ENCODE results near the gene FCRL5.

Gene FCRL5

DNA sequence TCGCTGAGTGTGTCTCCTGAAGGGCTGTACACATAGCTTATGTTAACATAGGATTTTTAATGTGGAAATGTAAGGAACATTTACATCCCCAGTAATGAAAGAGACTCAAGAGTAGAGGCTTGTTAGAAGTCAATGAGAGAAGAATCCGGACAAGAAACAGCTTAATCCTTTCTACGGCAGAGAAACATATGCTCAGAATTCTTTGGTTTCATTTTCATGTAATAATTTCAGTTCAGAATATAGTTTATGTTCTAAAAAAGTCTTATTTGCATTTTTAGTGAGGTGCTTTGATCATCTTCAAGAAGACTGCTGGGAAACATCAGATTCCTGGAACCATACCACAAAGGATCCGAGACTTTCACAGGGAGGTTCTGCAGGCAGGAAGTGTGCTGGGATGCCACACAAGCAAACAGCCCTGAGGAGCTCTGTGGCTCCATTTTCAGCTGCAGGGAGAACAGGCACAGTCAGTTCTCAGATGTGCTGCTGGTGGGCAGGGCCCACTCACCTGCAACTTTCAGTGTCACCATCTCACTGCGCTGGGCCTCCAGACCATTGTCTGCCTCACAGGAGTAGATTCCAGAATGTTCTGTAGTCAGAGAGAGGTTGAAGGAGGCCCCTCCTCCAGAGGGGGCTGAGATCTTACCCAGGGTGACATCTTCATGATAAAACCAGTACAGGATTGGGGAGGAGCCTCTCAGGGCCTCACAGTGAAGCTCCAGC, 28.4 kb downstream of the FCRL5 start:
- DNase-seq, result no peak

DNA sequence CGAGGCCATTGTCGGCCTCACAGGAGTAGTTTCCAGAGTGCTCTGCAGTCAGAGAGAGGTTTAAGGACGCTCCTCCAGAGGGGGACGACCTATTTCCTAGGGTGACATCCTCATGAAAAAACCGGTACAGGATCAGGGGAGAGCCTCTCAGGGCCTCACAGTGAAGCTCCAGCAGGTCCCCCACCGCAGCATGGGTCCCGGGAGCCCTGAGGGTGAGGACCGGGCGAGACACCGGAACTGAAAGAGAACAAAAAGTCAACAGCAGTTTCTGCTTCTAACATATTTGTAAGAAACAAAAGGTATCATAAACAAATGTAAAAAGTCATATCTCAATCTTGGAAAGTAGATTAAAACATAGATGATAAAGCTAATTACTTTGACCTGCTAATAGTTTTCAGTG, 31.3 kb downstream of the FCRL5 start:
- DNase-seq, result no peak

DNA sequence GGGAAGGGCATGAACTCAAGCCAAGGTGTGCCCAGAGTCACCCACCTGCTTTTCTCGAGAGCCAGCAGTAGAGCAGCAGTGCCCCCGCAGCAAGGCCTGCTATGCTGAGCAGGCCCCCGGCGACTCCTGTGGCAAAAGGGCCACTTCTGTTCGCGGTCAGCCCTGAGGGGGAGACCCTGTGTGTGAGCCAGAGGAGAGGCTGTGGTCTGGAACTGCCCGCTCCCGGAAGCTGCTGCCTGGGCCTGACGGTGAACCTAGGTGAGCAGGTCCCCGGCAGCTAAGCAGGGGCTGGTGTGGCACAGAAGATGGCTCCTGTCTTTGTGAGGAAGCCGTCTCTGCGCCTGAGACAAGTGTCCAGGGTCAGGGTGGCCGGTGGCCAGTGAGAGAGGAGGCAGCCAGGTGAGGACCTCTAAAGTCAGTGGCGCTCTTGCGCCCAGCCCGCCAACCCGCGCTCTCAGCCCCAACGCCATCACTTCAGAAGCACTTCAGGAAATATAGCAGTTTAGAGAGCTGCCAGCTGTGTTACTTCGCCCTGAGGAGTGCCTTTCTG, 31.9 kb downstream of the FCRL5 start:
- no peak for DNase-seq

DNA sequence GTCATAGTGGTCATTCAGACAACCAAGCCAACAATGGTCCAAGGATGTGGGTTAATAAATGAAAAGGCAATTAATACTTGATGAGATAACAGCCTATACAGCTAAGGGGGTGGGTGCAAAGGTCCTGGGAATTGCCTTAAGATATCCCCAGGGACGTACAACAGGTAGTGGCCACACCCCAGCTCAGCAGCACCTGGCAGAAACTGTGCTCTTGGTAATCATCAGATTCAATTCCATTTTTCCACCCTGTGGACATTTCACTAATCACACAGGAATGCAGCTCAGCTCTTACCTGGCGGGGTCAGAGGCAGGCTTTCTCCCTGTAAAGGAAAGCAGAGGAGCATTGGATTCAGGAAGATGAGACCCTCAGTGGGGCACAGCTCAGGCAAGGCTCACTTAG, 32.9 kb downstream of the FCRL5 start:
- no peak for DNase-seq

DNA sequence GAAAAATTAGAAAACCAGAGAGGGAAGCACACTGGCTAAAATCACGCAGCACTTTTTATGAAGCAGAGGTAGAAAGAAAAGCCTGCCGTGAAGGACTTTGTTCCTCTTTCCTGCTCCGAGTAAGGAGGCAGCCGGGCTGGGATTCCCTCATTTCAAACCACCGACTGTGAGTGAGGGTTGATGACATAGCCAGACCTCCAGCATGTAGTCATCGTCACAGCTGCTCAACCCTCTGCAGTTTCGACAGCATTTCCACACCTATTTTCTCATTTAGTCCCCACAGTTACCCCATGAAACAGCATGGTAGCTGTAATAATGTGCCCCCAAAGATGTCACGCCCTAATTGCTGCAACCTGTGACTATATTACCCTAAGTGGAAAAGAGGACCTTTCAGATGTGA, 35.3 kb downstream of the FCRL5 start:
- DNase-seq, result no peak

DNA sequence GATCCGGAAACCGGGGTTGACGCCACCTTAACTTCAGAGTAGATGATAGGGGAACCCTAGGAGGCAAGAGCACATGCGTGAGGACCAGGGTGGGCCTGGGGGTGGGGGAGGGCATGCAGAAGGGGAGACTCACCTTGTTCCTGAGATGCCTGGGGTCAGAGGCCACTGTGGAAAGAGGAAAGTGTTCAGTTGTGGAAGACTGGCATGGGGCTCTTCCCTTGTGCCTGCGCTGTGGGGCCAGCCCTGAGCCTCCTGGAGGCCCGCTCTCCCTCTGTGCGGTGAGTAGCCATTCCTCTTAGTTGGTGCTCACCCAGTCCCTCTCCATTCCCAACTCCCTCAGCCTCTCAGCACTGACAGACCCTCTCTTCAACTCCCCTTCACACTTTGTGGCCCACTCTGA, 36.6 kb downstream of the FCRL5 start:
- DNase-seq, result no peak

DNA sequence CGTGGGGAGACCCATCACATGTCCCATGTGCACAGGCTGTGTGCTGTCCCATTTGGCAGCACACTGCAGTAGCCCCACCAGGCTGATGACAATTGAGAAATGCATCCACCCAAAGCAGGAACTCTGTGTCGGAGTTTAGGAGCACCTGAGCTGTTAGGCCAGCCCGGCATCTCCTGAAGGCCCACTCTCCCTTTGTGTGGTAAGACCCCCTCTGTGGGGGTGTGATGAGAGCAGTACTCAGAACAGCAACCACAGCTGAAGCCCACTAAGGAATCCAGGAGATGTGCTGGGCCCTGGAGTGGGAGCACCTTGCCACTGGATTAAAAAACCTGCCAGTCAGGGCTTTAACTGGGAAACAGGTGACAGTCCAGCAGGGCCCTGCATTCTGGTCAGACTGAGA, 37.2 kb downstream of the FCRL5 start:
- no peak for DNase-seq

DNA sequence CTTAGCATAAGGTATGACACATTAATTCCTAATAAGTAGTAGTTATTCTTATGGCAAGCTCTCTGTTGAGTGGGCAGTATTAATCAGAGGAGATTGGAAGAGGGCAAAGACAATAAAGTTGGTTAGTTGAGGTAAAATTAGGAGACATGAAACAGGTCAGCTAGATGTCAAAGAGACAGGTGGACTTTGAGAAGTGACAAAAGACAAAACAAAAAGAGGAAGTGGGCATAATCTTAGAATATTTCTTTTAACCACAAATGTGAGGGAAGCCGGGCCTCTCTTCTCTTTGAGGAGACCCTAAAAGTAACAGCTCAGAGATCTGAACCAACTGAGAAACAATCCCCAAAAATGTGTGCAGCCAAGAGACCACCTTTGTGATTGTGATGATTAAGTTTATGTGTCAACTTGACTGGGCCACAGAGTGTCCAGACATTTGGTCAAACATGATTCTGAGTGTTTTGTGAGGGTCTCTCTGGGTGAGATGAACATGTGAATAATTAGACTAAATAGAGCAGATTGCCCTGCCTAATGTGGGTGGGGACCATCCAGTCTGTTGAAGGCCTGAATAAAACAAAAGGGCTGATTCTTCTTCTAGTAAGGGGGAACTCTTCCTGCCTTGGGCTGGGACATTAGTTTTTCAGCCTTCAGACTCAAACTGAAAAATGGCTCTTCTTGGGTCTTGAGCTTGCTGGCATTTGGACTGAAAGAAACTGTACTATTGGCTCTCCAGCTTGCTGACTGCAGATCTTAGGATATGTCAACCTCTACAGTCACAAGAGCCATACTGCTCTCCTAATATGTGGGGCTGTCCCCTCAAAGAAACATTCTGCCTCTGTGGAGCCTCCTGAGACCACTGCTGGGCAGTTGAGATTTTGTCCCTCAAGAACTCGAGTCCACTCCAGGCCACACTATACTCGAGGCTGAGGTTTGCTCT, 40.0 kb downstream of the FCRL5 start:
- no peak for DNase-seq

DNA sequence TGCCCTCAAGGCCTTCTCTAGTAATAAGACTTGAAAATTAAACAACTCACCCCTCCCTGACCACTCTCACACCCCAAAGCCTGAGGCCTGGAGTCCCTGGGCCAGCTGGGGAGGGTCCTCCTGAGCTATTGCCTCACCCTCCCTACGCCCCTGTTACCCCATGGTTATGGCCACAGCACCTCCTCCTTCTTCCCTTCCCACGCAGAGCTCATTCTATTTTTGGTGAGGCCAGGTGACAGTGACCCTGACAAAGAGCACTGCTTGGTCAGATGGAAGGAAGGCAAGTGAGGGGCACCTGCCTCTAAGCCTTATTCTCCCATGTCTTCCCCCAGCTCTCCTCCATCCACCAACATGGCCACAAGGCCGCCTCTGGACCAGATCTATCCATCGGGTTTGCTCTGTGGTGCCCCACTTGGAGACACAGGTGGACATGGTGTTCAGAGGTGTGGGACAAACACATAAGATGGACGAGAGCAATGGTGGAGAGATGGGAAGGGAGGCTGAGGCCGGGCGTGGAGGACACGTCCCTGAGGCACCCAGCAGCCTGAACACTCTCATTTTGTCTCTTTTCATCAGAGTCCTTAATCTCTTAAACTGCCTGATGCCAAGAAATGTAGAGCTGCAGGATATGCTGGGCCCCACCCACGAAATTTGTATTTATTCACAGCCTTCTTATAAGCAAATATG, 42.6 kb downstream of the FCRL5 start:
- no peak for DNase-seq

DNA sequence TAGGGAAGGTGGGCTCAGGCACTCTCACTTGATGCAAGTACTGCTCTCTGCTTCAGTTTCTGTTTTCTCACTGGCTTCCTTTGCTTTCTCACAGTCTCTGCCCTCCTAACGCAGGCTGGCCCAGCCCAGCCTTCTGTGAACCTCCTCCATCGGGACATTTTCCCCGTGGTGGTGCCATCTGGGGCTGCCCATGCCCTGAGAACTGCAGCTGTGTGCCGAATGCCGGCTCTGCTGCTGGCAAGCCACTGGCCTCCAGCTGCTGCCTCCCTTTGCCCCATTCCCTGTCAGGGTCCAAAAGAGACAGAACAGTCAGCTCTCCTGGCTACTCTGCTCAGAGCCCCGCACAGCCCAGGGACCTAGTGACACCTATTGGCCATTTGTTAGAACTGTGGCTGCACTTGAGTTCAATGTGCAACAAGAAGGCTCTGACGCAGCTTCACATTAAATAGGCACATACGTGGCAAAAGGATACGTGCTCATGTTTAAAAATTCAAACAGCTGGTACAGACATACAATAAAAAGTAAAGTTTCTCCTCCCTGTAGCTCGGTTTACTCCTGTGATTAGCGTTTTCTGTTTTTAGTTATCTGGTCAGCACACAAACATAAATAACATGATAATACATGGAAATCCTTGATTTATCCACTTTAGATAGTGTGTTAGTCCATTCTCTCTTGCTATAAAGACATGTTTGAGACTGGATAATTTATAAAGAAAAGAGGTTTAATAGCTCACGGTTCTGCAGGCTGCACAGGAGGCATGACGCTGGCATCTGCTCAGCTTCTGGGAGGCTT, 46.6 kb downstream of the FCRL5 start:
- no peak for DNase-seq

DNA sequence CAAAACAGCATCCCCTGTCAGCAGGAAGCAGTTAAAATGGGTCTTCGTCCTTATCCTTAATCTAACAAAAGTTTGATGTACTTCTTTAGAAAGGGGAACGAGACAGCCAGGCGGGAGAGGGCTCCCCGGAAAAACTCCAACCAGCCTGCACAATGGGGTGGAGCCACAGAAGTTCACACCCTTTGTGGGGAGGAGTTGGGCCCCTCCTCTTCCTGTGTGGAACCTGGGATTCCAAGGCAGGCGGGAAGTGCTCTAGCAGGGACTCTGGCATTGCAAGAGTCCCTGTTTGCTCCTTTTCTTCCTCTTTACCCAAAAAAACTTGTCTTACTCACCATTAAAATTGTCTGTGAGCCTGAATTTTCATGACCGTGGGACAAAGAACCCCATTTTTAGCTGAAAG, 47.7 kb downstream of the FCRL5 start:
- no peak for DNase-seq

DNA sequence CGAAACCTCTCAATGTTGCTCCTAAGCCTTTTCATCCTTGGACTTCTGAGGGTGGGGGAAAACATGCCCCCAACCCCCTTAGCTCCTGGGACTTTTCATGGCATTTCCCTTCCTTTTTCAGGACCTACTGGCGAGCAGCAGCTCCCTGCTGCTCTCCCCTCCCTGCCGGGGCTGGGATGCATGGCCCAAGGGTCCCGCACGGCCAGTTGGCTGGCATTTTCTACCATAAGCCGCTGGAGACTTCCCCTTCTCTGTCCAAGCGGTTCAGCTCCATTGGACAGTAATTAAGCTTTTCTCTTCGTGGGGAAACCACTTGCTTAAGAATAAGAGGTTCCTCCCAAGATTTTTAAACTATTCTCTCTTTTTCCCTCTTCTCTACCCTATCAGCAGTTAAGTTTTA, 52.8 kb downstream of the FCRL5 start:
- no peak for DNase-seq

DNA sequence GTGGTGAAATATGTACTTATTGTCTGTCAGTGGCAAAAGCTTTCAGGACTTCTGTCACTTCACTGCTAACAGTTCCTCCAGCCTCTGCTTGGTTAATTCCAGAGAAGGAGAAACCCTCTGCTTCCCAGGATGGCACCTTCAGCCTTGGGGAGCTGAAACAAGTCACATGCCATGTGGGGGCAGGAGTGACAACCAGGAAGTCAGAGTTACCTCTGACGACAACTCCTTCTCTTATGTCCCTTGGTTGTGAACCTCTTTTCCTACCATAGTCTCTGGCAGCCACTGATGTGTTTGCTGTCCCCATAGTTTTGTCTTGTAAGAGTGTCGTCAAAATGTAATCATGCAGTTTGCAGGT, 53.6 kb downstream of the FCRL5 start:
- no peak for DNase-seq

DNA sequence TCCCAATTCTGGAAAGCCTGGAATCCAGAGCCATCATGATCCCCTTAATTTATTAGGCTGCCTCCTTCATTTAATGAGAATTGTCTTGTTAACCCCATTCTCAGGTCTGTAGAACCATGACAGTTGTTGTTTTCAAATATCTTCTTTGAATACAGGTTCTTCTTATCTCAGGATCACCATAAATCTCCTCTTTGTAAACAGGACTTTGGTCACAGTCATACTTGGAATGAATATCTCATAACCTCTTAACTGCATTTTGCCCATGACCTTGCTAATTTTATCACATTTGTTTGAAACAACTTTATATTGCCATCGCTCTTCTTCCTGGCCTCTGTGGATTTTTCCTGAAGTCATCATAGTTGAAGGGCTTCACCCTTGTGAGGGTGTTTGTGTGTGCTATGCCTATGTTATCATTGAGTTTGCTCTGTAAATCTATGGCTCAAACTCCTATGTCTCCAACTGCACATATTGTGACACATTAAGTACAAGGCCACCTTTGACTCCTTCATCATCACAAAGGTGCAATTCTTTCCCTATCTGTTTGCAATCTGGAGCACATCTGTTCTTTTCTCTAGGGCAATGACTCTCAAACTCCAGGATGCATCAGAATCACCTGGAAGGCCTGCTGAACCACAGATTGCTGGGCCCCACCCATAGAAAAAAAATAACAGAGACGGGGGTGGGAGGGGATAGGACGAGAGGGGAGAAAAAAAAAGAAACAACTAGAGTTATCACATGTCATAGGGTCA, 54.2 kb downstream of the FCRL5 start:
- DNase-seq, result no peak

DNA sequence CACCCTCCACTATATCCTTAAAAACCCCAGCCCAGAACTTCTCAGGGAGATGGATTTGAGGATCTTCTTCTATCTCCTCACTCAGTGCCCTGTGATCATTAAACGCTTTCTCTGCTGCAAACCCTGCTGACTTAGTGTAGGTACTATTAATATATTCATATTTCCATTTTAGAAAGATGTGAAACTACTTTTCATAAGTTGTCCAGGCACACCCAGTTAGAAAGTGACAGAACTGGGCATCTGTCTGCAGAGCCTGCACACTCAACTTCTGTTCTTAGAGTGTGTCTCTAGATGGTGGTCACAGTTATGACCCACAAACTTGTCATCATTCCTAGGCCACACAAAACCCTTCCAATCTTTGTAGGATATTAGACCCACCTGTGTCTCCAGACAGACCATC, 55.0 kb downstream of the FCRL5 start:
- no peak for DNase-seq

DNA sequence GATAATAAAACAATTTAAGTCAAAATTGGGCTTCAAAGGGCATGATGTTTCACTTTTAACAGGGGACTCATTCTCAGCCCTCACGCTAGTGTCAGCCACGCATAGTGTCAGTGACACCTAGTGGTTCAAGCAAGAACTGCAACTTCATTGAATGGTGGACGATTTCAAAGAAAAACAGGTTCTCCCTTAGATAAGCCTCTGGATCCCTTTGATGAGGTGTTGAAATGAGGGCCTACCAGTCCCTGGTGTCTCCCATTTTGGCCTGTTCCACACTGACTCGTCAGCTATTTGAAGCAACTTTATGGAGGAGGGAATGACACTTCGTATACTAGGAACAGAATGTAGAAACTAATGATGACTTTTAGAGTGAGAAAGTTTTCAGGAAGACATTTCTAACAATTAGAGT, 56.2 kb downstream of the FCRL5 start:
- DNase-seq, result no peak

DNA sequence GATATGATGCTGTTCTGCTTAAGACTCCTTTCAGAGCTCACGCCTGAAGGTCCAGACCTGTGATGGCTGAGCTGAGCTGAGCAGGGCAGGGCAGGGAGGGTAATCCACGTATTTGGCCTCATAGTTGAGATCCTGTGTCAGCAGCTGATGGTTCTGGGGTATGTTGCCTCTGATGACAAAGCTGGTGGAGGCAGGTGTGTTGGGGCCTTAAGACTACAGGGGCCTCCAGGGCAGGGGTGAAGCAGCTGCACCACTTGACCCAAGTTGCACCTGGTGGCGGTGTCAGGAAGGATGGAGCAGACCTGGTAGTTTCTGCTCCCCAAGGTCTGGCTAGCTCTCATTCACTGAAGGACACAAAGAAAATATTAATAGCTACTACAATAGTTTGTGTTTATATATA, 57.0 kb downstream of the FCRL5 start:
- no peak for DNase-seq

DNA sequence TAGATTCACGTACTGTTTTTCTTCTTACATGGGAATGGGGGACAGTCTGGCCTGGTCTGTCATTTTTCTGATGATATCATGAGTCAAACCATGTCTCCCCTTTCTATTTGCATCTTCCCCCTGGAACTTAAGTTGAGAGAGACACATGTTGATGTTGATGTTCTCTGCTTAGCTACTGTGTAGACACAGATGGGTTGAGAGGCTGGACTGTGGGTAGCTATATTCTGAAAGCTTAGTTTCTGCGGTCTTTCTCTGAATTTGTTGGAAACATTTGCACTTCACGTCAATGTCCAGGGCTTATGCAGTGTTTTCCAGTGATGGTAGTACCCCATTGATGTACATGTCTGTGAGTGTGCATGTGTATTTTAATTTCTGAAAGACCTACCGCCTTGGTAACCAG, 58.2 kb downstream of the FCRL5 start:
- no peak for DNase-seq

DNA sequence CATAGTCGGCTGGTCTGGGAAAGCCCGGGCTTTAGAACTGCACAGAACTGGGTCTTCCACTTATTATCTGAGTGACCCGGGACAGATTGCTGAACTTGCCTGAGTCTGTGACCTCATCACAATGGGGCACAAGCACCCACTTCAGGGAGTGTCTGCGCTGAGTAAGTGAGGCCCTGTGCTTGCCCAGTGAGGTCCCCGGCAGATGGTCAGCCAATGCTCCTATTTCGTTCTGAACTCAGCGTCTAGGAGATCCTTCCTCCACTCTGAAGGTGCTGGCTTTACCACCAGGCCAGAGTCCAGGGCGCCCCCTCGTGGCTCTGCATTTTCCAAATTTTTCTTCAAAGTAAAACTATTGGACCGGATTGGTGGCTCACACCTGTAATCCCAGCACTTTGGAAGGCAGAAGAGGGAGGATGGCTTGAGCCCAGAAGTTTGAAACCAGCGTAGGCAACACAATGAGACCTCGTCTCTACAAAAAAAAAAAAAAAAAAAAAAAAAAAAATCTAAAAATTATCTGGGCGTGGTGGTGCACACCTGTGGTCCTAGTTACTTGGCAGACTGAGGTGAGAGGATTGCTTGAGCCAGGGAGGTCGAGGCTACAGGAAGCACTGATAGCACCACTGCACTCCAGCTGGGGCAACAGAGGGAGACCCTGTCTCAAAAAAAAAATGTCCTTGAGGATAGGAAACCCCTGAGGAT, 61.7 kb downstream of the FCRL5 start:
- DNase-seq, result no peak

DNA sequence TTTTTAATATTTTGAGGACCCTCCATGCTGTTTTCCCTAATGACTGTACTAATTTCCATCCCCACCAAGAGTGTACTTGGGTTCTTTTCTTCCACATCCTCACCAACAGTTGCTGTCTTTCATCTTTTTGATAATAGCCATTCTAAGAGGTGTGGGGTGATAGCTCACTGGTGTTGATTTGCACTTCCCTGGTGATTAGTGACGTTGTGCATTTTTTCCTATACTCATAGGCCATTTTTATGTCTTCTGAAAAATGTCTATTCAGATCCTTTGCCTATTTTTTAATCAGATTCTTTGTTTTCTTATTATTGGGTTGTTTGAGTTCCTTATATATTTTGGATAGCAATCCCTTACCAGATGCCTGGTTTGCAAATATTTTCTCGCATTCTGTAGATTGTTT, 64.2 kb downstream of the FCRL5 start:
- DNase-seq, result no peak

DNA sequence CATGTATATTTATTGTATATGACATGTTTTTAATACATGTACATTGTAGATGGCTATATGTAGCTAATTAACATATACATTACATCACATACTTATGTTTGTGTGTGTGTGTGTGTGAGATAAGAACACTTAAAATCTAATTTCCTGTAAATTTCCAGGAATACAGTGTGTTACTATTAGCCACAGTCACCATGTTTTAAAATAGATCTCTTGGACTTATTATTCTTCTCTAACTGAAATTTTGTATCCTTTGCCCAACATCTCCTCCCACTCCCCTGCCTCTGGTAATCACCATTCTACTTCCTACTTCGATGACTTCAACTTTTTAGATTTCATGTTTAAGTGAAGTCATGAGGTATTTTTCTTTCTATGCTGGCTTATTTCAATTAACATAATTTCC, 64.8 kb downstream of the FCRL5 start:
- DNase-seq, result no peak

Measured in activated CD4-positive, alpha-beta T cell treated with anti-CD3 and anti-CD28 coated beads for 1 hour (primary cell).